ENCODE data around the gene PLCB3.
A peak's percentile ranks its signal among the peaks of the same experiment; 100 is the strongest.
"Not testable (repeated sequence)": the region's sequence is repeated elsewhere in the genome, so short reads cannot be mapped to it uniquely, and the experiment has no call there.

The PLCB3 gene

DNA sequence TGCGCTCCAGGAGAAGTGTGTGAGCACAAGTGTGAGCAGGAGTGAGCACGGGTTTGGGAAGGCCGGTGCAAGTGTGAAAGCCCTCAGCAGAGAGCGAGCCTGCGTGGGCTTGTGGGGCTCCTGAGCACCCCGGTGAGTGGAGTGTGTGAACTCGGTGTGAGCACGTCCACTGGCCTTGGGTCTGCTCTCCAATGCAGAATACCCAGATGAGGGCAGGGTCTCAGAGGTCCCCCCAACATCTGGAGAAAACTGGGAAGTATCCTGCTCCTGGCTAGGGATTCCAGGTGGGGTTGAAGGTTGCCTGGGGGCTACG, 55.2 kb downstream of the PLCB3 start:
- no peak for DNase-seq

DNA sequence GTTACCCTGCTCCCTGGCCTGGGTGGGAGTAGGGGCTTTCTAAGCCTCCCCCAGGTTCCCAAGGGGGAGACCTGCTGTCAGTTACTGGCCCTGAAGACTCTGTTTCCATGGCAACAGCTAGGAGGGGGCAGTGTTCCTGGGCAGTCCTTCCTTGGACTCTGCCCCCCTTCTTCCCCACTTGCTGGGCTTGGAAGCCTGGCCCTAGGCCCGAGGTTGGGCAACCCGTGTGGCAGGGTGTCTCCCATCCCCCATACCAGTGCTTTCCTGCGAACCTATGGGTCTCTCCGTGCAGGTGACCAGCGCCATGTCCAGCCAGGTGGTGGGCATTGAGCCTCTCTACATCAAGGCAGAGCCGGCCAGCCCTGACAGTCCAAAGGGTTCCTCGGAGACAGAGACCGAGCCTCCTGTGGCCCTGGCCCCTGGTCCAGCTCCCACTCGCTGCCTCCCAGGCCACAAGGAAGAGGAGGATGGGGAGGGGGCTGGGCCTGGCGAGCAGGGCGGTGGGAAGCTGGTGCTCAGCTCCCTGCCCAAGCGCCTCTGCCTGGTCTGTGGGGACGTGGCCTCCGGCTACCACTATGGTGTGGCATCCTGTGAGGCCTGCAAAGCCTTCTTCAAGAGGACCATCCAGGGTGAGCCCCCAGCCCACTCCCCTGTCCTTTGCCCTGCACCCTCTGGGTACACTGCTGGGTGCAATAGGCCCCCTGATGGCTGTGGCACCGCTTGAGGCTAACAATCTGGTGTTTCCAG, 55.7 kb downstream of the PLCB3 start:
- no peak for DNase-seq

DNA sequence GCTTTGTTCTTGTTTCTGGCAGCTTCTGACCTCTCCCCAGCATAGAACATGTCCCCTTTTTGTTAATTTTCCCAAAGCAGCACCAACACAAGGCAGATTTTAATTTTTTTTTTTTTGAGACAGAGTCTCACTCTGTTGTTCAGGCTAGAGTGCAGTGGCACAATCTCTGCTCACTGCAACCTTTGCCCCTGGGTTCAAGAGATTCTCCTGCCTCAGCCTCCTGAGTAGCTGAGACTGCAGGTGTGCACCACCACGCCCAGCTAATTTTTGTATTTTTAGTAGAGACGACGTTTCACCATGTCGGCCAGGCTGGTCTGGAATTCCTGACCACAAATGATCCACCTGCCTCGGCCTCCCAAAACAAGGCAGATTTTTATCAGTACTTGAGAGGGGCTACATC, 56.5 kb downstream of the PLCB3 start:
- not testable (repeated sequence) for DNase-seq

DNA sequence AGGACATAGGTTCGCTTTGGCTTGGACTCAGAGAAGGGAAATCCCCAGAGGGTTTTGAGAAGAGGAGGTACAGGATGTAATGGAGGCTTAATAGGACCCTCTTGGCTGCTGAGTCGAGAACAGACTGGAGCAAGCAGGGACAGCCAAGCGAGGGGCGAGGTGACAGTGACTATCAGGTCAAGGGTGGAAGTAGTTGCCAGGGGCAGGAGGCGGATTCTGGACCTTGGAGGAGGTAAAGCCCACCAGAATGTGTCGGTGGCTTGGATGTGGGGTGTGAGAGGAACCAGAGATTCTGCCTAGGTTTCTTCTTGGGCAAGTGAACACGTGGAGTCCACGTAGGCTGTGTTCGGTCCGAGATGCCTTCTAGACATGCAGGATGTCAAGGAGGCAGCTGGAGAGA, 61.6 kb downstream of the PLCB3 start:
- no peak for DNase-seq

DNA sequence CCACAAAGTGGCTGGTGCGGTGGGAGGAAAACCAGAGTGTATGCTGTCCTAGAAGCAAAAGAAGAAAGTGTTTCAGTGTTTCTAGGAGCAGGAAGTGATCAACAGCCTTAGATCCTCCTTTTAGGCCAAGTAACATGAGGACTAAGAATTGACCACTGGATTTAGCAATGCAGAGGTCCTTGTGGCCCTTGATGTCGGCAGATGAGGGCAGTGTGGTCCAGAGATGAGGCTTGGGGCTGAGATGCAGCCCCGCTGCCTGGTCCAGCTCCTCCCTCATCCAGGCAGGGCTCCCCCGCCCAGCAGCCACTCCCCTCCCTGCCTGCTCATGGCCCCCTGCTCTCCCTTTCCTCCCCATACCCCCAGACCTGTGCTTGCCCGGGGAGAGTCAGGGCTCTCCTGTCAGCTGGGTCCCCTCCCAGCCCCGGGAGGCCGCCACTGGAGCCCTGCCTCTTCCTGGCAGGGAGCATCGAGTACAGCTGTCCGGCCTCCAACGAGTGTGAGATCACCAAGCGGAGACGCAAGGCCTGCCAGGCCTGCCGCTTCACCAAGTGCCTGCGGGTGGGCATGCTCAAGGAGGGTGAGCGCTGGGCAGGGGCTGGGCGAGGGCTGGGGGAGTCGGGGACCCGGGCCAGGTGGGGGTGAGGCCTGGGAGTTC, 62.3 kb downstream of the PLCB3 start:
- DNase-seq, result no peak

DNA sequence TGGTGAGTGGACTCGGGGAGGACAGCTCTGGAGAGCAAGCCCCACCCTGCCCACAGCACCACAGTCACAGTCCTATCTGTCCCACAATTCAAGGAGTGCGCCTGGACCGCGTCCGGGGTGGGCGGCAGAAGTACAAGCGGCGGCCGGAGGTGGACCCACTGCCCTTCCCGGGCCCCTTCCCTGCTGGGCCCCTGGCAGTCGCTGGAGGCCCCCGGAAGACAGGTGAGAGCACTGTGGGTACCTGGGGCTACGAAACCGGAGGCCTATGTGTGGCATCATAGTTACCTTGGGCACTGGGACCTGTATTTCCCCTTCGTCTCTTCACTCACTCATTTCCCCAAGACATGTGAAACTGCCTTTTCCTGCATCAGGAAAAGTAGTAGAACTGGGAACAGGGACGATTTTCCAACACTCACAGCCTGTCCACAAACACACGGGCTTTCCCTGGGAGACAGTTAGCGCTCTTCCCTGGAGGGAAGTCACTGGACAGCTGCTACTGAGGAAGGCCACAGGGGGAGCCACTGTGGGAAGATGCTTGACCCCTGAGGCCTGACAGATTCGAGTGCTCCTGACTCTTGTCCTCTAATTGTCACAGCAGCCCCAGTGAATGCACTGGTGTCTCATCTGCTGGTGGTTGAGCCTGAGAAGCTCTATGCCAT, 62.9 kb downstream of the PLCB3 start:
- DNase-seq, result no peak

DNA sequence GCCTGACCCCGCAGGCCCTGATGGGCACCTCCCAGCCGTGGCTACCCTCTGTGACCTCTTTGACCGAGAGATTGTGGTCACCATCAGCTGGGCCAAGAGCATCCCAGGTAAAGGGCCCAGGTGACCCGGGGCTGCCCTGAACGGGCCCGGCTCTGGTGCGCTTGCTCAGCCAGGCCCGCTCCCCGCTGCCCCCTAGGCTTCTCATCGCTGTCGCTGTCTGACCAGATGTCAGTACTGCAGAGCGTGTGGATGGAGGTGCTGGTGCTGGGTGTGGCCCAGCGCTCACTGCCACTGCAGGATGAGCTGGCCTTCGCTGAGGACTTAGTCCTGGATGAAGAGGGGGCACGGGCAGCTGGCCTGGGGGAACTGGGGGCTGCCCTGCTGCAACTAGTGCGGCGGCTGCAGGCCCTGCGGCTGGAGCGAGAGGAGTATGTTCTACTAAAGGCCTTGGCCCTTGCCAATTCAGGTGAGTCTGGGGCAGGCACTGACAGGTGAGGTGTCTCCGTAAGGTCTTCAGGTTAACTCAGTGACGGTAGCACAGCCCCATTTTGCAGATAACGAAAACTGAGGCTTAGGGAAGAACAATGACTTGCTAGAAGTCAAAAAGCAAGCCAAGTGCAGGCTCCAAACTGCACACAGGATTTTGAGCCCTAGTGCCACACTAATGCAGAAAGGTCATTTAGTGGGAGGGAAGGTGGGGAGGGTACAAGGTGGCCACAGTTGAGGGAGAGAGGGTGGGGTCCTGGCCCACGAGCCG, 63.7 kb downstream of the PLCB3 start:
- DNase-seq, result no peak

DNA sequence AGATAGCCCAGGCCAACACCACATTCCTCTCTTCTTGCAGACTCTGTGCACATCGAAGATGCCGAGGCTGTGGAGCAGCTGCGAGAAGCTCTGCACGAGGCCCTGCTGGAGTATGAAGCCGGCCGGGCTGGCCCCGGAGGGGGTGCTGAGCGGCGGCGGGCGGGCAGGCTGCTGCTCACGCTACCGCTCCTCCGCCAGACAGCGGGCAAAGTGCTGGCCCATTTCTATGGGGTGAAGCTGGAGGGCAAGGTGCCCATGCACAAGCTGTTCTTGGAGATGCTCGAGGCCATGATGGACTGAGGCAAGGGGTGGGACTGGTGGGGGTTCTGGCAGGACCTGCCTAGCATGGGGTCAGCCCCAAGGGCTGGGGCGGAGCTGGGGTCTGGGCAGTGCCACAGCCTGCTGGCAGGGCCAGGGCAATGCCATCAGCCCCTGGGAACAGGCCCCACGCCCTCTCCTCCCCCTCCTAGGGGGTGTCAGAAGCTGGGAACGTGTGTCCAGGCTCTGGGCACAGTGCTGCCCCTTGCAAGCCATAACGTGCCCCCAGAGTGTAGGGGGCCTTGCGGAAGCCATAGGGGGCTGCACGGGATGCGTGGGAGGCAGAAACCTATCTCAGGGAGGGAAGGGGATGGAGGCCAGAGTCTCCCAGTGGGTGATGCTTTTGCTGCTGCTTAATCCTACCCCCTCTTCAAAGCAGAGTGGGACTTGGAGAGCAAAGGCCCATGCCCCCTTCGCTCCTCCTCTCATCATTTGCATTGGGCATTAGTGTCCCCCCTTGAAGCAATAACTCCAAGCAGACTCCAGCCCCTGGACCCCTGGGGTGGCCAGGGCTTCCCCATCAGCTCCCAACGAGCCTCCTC, 64.6 kb downstream of the PLCB3 start:
- not testable (repeated sequence) for DNase-seq

DNA sequence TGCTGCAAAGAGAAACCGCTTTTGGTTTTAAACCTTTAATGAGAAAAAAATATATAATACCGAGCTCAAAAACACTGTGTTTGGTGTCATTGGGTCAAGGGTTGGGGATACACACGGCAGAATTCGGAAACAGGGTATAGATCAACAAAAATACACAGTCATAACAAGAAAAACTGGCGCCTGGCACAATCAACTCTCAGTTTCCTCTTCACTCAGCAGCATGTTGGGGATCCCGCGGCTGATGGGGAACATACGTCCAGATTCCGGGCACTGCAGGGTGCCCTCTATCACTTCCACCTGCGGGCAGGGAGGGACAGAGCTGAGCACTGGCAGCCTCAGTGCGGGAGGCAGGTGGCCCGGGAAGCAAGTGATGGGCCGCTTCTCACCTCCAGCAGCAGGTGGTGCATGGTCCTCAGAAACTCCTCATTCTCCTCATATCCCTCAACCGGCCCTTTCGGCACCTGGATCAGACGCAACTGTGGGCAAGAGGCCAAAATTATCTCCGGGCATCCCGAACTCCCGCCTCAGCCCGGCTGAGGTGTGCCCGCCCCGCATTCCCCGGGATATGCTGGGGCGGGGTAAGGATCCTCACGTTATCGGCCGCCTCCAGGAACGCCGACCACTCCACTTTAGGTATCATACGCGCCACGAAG, 65.5 kb downstream of the PLCB3 start:
- DNase-seq, result no peak

DNA sequence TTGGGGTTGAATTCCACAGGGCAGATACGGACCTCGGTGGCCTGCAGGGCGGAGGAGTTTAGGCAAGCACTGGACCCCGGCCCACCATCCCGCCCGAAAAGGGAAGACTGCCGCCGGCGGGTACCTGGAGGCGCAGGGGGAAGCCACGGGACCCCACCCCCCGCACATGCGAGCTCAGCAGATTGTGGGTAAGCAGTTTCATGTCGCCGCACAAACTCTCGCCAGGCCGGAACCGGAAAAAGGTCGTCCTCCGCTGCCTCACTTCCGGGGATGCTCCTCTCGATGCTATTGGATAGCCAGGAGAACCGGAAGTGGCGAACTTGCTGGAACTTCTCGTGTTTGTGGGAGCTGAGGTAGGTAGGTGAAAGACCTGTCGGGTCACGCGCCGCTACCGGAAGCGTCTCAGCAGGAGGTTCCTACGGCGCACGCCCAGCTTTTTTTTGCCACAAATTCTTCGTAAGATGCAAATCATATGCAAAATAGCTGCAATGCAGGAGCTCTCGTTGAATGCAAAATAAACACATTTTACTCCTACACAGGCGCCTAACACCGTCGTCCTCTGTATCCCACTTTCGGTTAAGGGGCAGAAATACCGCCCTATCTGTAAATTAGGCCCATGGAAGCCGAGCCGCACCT, 66.1 kb downstream of the PLCB3 start, which contains the start of gene TRMT112:
TRMT112 (minus strand) TSS at position 235 of the 636 bp plus-strand sequence; CDS start at position 202, 33 bp downstream.
- DNase-seq, result peak; percentile 84 to 87

DNA sequence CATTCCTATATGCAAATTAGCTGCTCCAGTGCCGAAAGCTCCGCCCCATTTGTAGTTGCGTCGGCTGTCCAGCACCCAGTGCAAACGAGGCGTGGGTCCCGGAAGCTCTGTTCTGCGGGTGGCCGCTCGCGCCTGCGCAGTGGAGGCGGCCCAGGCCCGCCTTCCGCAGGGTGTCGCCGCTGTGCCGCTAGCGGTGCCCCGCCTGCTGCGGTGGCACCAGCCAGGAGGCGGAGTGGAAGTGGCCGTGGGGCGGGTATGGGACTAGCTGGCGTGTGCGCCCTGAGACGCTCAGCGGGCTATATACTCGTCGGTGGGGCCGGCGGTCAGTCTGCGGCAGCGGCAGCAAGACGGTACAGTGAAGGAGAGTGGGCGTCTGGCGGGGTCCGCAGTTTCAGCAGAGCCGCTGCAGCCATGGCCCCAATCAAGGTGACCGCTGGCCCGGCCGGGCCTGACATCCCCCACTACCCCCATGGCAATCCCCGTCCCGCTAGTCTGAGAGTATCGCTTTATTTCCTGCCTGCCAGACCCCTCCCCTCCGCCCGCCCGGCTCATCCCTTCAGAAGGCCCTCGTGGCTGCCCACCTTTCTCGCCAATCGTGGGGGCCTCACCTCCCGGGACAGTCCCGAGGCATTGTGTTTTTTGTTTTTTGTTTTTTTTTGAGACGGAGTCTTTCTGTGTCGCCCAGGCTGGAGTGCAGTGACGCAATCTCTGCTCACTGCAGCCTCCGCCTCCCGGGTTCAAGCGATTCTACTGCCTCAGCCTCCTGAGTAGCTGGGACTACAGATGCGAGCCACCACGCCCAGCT, 66.8 kb downstream of the PLCB3 start, which contains the start of gene PRDX5:
PRDX5 (plus strand) TSS at position 161 of the 805 bp plus-strand sequence; CDS start at position 256, 95 bp downstream.
- peak; percentile 87 to 93 for DNase-seq
